Testis (tissue), 2 donors: ENCODE measurements around the gene PPA1.

Experiments used
- CTCF ChIP-seq, 3 experiments: fragments of 450-650 bp in 2 of 3; fragments of 200-600 bp in 1 of 3; sonication (generic) in 1 of 3; IDR thresholded peaks; one replicate each; pipeline ENCODE4 v1.5.1; 2016 to 2019; ENCODE audit warnings: antibody characterized with exemption in 3 of 3, mild to moderate bottlenecking in 2 of 3, moderate library complexity in 1 of 3
- POLR2A ChIP-seq: fragments of 450-650 bp; IDR thresholded peaks from one replicate; pipeline ENCODE4 v1.6.1; 2017; ENCODE audit warnings: antibody characterized with exemption, mild to moderate bottlenecking, moderate library complexity

- TF ChIP-seq CTCF (IDR thresholded peaks at IDR 0.05): no peak
- no peak for TF ChIP-seq POLR2A
Measured at GRCh38 chr10:70232859-70233108, 445 bp downstream of the PPA1 start.
